Measurements from ENCODE around the gene PBX1.

The PBX1 gene

GRCh38 chr1:164641353-164641730 is 82.4 kb downstream of the PBX1 start:
- DNase-seq (ENCODE audit: insufficient read length, low spot score) (no peak), FAIRE-seq (no peak)
- TF ChIP-seq CTCF (IDR thresholded peaks at IDR 0.05; ENCODE audit: insufficient read depth, missing control alignments): no peak

GRCh38 chr1:164643018-164643417 is 84.0 kb downstream of the PBX1 start:
- DNase-seq (ENCODE audit: insufficient read length, low spot score) (no peak), FAIRE-seq (no peak)
- no peak for TF ChIP-seq CTCF (IDR thresholded peaks at IDR 0.05; ENCODE audit: insufficient read depth, missing control alignments)

GRCh38 chr1:164644268-164644667 is 85.3 kb downstream of the PBX1 start:
- FAIRE-seq: no peak
- no peak for DNase-seq (ENCODE audit: insufficient read length, low spot score)
- no peak for TF ChIP-seq CTCF (IDR thresholded peaks at IDR 0.05; ENCODE audit: insufficient read depth, missing control alignments)

- FAIRE-seq (no peak), DNase-seq (ENCODE audit: insufficient read length, low spot score) (no peak)
- TF ChIP-seq CTCF (IDR thresholded peaks at IDR 0.05; ENCODE audit: insufficient read depth, missing control alignments): no peak
These were observed 86.0 kb downstream of the PBX1 start for GRCh38 chr1:164644774-164645644.

DNA sequence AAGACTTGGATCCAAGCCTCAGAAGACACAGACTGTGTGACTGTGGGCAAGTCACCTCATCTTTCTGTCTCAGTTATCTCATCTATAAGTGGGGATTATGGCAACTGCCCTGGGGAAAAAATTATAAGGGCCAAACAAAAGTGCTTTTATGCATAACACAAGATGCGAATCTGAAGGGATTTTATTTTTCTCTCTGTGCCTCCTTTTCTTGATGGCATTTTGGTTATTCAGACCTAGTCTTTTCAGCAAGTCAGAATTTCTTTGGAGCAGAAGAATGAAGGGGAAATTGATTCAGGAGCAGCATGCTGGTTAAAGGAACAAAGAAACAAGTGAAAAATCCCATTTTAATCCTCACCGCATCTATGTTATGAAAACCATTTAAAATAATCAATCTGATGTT is 86.9 kb downstream of the PBX1 start:
- FAIRE-seq (no peak), DNase-seq (ENCODE audit: insufficient read length, low spot score) (no peak)
- no peak for TF ChIP-seq CTCF (IDR thresholded peaks at IDR 0.05; ENCODE audit: insufficient read depth, missing control alignments)

DNA sequence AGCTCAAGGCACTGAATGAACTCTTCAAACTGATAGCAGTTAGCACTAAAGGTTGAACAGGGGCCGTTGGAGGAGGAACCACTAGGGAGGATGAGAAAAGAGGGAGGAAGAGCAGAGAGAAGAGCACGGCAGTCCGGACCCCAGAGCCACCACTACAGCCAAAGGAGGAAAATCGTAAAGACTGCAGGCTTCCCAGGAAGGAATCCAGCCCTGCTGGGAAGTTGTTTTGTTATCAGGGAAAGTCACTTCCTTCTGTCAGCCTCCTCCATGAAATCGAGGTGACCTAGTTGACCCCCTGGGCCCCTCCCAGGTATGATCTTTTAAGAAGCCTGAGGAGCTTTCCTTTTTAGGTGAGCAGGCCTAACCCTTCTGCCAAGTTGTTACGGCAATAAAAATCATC is 88.2 kb downstream of the PBX1 start:
- FAIRE-seq (no peak), DNase-seq (ENCODE audit: insufficient read length, low spot score) (no peak)
- TF ChIP-seq CTCF (IDR thresholded peaks at IDR 0.05; ENCODE audit: insufficient read depth, missing control alignments): no peak

GRCh38 chr1:164648636-164649035 is 89.7 kb downstream of the PBX1 start:
- DNase-seq (ENCODE audit: insufficient read length, low spot score) (no peak), FAIRE-seq (no peak)
- TF ChIP-seq CTCF (IDR thresholded peaks at IDR 0.05; ENCODE audit: insufficient read depth, missing control alignments): no peak
